Measurements from ENCODE around the gene RPRD1B.

RPRD1B gene

DNA sequence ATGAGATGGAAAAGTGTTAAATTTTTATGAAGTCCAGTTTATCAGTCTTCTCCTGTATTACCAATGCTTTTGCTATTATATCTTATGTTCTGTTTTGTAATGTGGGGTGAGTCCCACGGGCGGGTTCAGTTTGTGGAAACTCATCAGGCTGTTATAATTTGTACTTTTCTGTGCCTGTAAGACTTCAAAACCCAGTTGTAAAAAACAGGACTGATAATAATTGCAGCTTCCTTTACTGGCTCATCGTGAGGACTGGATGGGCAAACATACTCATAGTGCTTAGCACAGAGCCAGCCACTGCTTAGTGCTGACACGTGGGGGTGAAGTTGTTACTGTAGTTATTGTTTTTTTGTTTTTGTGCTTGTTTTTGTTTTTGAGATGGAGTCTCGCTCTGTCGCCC lies 85.9 kb downstream of the RPRD1B start:
- DNase-seq (ENCODE audit: low spot score) = no peak
- TF ChIP-seq, protein P1, sequence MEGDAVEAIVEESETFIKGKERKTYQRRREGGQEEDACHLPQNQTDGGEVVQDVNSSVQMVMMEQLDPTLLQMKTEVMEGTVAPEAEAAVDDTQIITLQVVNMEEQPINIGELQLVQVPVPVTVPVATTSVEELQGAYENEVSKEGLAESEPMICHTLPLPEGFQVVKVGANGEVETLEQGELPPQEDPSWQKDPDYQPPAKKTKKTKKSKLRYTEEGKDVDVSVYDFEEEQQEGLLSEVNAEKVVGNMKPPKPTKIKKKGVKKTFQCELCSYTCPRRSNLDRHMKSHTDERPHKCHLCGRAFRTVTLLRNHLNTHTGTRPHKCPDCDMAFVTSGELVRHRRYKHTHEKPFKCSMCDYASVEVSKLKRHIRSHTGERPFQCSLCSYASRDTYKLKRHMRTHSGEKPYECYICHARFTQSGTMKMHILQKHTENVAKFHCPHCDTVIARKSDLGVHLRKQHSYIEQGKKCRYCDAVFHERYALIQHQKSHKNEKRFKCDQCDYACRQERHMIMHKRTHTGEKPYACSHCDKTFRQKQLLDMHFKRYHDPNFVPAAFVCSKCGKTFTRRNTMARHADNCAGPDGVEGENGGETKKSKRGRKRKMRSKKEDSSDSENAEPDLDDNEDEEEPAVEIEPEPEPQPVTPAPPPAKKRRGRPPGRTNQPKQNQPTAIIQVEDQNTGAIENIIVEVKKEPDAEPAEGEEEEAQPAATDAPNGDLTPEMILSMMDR (IDR thresholded peaks at IDR 0.05; ENCODE audit: extremely low read depth, missing control alignments) = no peak

DNA sequence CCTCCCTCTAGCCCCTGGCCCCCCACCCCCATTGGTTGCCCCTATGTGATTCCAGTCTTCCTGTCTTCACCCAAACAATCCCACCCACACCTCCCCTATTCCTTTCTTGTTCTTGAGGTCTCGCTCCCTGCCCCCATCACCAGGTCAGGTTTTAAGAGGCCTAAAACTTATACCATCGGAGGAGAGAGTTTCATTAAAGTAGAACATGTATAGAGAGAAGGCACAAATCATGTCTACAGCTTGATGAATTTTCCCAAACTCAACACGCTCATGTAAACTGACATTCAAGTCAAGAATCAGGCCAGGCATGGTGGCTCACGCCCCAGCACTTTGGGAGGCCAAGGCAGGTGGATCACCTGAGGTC lies 87.1 kb downstream of the RPRD1B start:
- TF ChIP-seq, protein P1 (IDR thresholded peaks at IDR 0.05; ENCODE audit: extremely low read depth, missing control alignments) = no peak
- DNase-seq (ENCODE audit: low spot score) = no peak

DNA sequence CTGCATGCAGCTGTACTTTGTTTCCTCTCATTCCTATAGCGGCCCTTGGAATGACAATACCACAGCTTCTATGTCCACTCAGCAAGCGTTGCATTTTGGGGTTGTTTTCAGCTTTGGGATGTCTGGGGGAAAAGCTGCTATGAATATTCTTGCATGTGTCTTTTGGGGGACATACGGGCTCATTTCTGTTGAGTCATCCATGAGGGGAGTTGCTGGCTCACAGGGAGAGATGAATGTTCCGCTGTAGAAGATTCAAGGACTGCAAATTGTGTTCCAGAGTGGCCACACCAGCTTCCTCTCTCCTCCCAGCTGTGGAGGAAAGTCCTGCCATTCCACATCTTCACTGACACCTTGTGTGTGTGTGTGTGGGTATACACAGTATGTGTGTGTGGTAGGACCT lies 88.2 kb downstream of the RPRD1B start:
- no peak for DNase-seq (ENCODE audit: low spot score)
- TF ChIP-seq, protein P1 (IDR thresholded peaks at IDR 0.05; ENCODE audit: extremely low read depth, missing control alignments) = no peak

DNA sequence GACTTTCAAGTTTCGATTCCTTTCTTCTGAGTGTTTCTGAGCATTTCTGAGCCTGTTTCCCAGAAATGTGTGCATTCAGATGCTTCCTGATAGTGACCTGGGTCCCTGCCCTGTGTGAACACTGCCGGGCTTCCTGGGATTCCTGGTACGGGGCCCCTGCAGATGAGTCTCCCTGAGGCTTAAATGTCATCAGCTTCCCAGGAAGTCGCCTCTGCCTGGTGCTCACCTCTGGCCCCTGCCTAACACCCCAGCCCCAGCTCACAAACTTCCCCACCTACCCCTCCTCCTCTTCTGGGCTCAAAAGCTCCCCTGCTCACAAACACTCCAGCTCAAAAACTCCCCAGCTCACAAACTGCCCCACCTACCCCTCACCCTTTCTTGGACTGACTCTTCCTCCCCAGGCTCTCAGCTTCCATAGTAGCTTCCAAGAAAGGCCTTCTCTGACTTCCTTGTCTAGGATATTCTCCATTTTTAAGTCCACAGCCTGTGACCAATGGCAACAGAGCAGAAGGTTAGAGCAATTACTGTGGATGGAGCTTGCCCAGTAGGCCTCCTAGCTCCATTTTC lies 89.6 kb downstream of the RPRD1B start:
- TF ChIP-seq, protein P1 (IDR thresholded peaks at IDR 0.05; ENCODE audit: extremely low read depth, missing control alignments) = no peak
- DNase-seq (ENCODE audit: low spot score) = no peak

DNA sequence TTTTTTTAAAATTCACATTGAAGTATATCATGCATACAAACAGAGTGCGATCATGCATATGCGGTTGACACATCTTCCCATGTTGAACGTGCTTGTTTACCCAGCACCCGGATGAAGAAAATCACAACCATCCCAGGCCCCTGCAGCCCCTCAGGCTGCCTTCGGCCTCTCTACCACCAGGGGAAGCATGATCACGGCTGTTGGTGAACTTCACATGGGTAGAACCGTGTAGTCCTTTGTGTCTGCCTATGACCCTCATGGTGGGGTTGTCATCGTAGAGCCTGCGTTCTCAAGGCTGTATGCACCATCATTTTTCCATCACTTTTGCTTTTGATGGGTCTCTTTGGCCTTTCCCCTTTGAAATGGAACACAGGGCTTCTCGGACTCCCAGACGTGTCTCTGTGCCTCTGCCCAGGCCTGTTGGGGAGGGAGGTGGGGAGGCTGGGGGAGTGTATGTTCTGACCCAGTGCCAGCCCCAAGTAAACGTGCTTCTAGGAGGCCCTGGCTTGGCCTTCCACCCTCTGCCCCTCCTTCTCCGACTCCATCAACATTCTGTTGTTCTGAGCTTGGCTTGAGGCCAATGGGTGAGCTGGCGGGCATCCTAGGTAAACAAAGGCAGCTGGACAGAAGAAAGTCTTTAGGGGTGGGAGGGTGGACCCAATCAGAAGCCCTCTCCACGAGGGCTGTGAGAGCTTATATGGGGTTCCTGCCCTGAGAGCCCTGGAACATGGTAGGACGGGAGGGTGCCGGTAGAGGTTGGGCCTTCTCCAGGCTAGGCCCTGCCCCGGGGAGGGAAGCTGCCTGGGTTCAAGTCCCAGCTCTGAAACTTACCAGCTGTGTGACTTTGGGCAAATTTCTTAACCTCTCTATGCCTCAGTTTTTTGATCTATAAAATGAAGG lies 91.9 kb downstream of the RPRD1B start:
- TF ChIP-seq, protein P1 (IDR thresholded peaks at IDR 0.05; ENCODE audit: extremely low read depth, missing control alignments) = no peak
- no peak for DNase-seq (ENCODE audit: low spot score)

DNA sequence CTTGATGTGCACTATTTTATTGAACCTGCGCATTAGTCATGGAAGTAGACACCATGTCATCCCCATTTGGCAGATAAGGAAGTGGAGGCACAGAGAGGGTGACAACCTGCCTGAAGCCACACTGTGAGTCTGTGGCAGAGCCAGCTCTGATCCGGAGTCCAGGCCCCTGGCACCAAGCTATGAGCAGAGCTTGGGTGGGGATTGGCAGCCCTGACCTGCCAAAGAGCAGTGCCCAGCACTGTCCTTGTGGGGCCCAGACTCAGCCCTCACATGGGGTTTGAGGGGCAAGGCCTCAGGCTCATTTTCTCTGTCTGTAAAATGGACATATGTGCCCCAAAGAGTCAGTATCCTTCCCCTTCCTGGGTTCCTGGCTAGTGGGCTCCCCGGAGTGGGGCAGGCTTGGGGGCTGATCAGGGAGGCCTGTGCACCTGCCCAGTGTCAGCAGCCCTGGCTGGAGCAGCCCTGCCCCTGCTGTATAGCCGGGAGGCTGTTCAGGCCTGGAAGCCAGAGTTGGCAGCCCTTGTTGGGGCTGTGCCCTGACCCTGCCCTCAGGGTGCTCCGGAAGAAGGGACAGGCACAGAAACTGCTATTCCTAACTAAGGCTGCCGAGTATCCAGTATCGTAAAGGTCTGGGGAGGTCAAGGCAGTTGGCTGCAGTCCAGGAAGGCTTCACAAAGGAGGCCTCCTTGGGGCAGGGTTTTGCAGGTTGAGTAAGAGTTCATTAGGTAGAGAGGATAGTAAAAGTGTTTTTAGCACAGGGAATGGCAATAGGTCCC lies 92.8 kb downstream of the RPRD1B start:
- DNase-seq (ENCODE audit: low spot score) = no peak
- TF ChIP-seq, protein P1 (IDR thresholded peaks at IDR 0.05; ENCODE audit: extremely low read depth, missing control alignments) = no peak
